SH-SY5Y (cell line): ENCODE measurements around the gene SND1.

Experiments
- GATA2 ChIP-seq: IDR thresholded peaks from 2 replicates; pipeline ENCODE4 v1.6.1; 2011; ENCODE audit warnings: mild to moderate bottlenecking, low read depth, low read length
- GATA3 ChIP-seq: IDR thresholded peaks from 2 replicates; pipeline ENCODE4 v1.6.1; 2011; ENCODE audit warnings: low read depth, mild to moderate bottlenecking, low read length, moderate library complexity

- TF ChIP-seq GATA2 (no peak), GATA3 (no peak)
These were observed 230.4 kb downstream of the SND1 start for GRCh38 chr7:127882313-127882920.
